Liver (tissue), 9 donors: ENCODE data around the gene ULBP3. TPM values are rescaled to one million over a fixed set of nuclear protein-coding genes. Genes with fewer than 3 reads are reported as not detected.

ENCODE experiments used
- DNase-seq: peaks from one replicate; pipeline ENCODE4 v3.0.0-alpha.2; 2017; ENCODE audit warnings: low spot score
- H3K27ac ChIP-seq, 2 donors: one replicate each; pipeline ENCODE4 v1.7.0; 2013; ENCODE audit warnings: inconsistent platforms in 2 of 2, low read length in 2 of 2, control low read depth in 1 of 2, low read depth in 1 of 2, mild to moderate bottlenecking in 1 of 2
- H3K27me3 ChIP-seq, 4 donors: one replicate each; pipeline versions ENCODE4 v1.6.1 to v1.7.0; 2013; ENCODE audit warnings: low read length in 3 of 4, inconsistent platforms in 1 of 4, mild to moderate bottlenecking in 1 of 4, moderate library complexity in 1 of 4; ENCODE audit not compliant: control insufficient read depth in 4 of 4, insufficient read depth in 4 of 4
- H3K36me3 ChIP-seq, 4 donors: one replicate each; pipeline versions ENCODE4 v1.6.1 to v1.7.0; 2013; ENCODE audit warnings: low read length in 3 of 4, mild to moderate bottlenecking in 3 of 4, low read depth in 1 of 4, moderate library complexity in 1 of 4; ENCODE audit not compliant: control insufficient read depth in 4 of 4, insufficient read depth in 3 of 4
- H3K4me1 ChIP-seq, 4 donors: one replicate each; pipeline versions ENCODE4 v1.6.1 to v1.7.0; 2013; ENCODE audit warnings: low read length in 3 of 4, mild to moderate bottlenecking in 3 of 4, moderate library complexity in 1 of 4; ENCODE audit not compliant: control insufficient read depth in 4 of 4, insufficient read depth in 4 of 4
- H3K4me3 ChIP-seq, 3 donors: one replicate each; pipeline versions ENCODE4 v1.6.1 to v1.7.0; 2013; ENCODE audit warnings: low read length in 3 of 3, control low read depth in 1 of 3, low read depth in 1 of 3, mild to moderate bottlenecking in 1 of 3
- H3K9ac ChIP-seq, 2 donors: one replicate each; pipeline ENCODE4 v1.7.0; 2013; ENCODE audit warnings: low read length in 2 of 2, mild to moderate bottlenecking in 2 of 2, moderate library complexity in 2 of 2, control low read depth in 1 of 2, low read depth in 1 of 2
- H3K9me3 ChIP-seq, 4 donors: one replicate each; pipeline versions ENCODE4 v1.6.1 to v1.7.0; 2013; ENCODE audit warnings: low read length in 3 of 4; ENCODE audit not compliant: control insufficient read depth in 4 of 4
- CTCF ChIP-seq: fragments of 150-350 bp; IDR thresholded peaks from 2 replicates; pipeline ENCODE4 v1.5.1; 2017; ENCODE audit warnings: improper control_type of control experiment, low read depth, low read length; ENCODE audit not compliant: missing input control
- EGR1 ChIP-seq, 2 donors: IDR thresholded peaks; 2 replicates each; pipeline ENCODE4 v1.6.1; 2016 to 2018; ENCODE audit warnings: antibody characterized with exemption in 2 of 2, low read depth in 2 of 2
- FOXA1 ChIP-seq: IDR thresholded peaks from 2 replicates; pipeline ENCODE4 v1.6.1; 2016; ENCODE audit warnings: antibody characterized with exemption
- FOXA2 ChIP-seq: IDR thresholded peaks from 2 replicates; pipeline ENCODE4 v1.6.1; 2016; ENCODE audit warnings: antibody characterized with exemption
- GABPA ChIP-seq, 2 donors: IDR thresholded peaks in 1 of 2; conservative IDR thresholded peaks in 1 of 2; 2 replicates each; pipeline ENCODE4 v1.6.1; 2016; ENCODE audit warnings: antibody characterized with exemption in 2 of 2, mild to moderate bottlenecking in 1 of 2, moderate library complexity in 1 of 2
- HNF4A ChIP-seq, 2 donors: conservative IDR thresholded peaks; 2 replicates each; pipeline ENCODE4 v1.6.1; 2016; ENCODE audit warnings: antibody characterized with exemption in 2 of 2, mild to moderate bottlenecking in 2 of 2
- HNF4G ChIP-seq: IDR thresholded peaks from 2 replicates; pipeline ENCODE4 v1.6.1; 2016; ENCODE audit warnings: antibody characterized with exemption
- JUND ChIP-seq, 2 donors: IDR thresholded peaks; 2 replicates each; pipeline ENCODE4 v1.6.1; 2016; ENCODE audit warnings: antibody characterized with exemption in 2 of 2
- NR2F2 ChIP-seq: IDR thresholded peaks from 2 replicates; pipeline ENCODE4 v1.6.1; 2016; ENCODE audit warnings: antibody characterized with exemption
- RAD21 ChIP-seq, 2 donors: IDR thresholded peaks; 2 replicates each; pipeline ENCODE4 v1.6.1; 2016; ENCODE audit warnings: antibody characterized with exemption in 2 of 2, mild to moderate bottlenecking in 2 of 2
- REST ChIP-seq: IDR thresholded peaks from 2 replicates; pipeline ENCODE4 v1.6.1; 2016; ENCODE audit warnings: antibody characterized with exemption, mild to moderate bottlenecking
- RXRA ChIP-seq, 2 donors: IDR thresholded peaks; 2 replicates each; pipeline ENCODE4 v1.6.1; 2017 to 2018; ENCODE audit warnings: antibody characterized with exemption in 2 of 2, mild to moderate bottlenecking in 1 of 2
- SP1 ChIP-seq: IDR thresholded peaks from 2 replicates; pipeline ENCODE4 v1.6.1; 2018; ENCODE audit warnings: antibody characterized with exemption, mild to moderate bottlenecking
- TAF1 ChIP-seq: conservative IDR thresholded peaks from 2 replicates; pipeline ENCODE4 v1.6.1; 2016; ENCODE audit warnings: antibody characterized with exemption, mild to moderate bottlenecking
- YY1 ChIP-seq: IDR thresholded peaks from 2 replicates; pipeline ENCODE4 v1.6.1; 2016; ENCODE audit warnings: antibody characterized with exemption, mild to moderate bottlenecking
- WGBS: extraction: QIAGEN DNeasy Blood & Tissue Kit; methylation state at CpG from one replicate; pipeline ENCODE4 v1.1.7; 2013; 5-methylcytosine and 5-hydroxymethylcytosine counted together
- polyA plus RNA-seq, 2 donors: library from polyadenylated mRNA; stranded (reverse) in 1 of 2; unstranded in 1 of 2; fragments of 200-250 nt in 1 of 2; fragments of >200 nt in 1 of 2; fragmentation: Nextera tagmentation in 1 of 2; extraction: Ambion mirVana in 1 of 2; gene quantifications; one replicate each; pipeline versions ENCODE4 v1.2.1 to v1.2.3, GENCODE V29; 2013 to 2015
- total RNA-seq, 2 donors: library from RNA; depleted of rRNA; stranded (reverse); fragments of >200 nt; gene quantifications; one replicate each; pipeline ENCODE4 v1.2.3, GENCODE V29; 2014
- TF ChIP-seq, protein P1 (sequence below): IDR thresholded peaks from 2 replicates; pipeline ENCODE4 v1.6.1; 2016; ENCODE audit warnings: antibody characterized with exemption
- TF ChIP-seq, protein P2 (sequence below): IDR thresholded peaks from 2 replicates; pipeline ENCODE4 v1.6.1; 2016; ENCODE audit warnings: antibody characterized with exemption
- TF ChIP-seq, protein P3 (sequence below): IDR thresholded peaks from 2 replicates; pipeline ENCODE4 v1.6.1; 2016; ENCODE audit warnings: antibody characterized with exemption
- donor health status: healthy.
- donor health status: healthy.
- donor health status: healthy.
- donor health status: healthy.
- donor health status: healthy.

The ULBP3 gene
- total and polyA plus RNA-seq, 4 donors: 0.88 to 2.3 (median 0.92) TPM; not detected in 1

- TF ChIP-seq REST: no peak
- TF ChIP-seq HNF4A (conservative IDR thresholded peaks at IDR 0.05): no peak
- TF ChIP-seq FOXA2: no peak
- no peak for TF ChIP-seq SP1
Measured at GRCh38 chr6:150070236-150070818, 1.4 kb upstream of the ULBP3 start (continued).

GRCh38 chr6:150069706-150070105 is 785 bp upstream of the ULBP3 start:
- Histone ChIP-seq H3K27me3 (no peaks in the 10 kb centered on the region), H3K9ac (no peak overlapping the region), H3K4me1 (peaks cover 0 to 7% (median 3%) of the 10 kb centered on the region in 4 donors), H3K27ac (no peak overlapping the region), H3K36me3 (no peaks in the 10 kb centered on the region), H3K9me3 (no peaks in the 10 kb centered on the region), H3K4me3 (peak overlapping the region in 2 of 3 donors; percentile 42 to 56)
- TF ChIP-seq NR2F2 (no peak), EGR1 (IDR thresholded peaks at IDR 0.05; ENCODE audit: low read depth in 2 of 2) (no peak), REST (no peak), HNF4G (no peak), RXRA (IDR thresholded peaks at IDR 0.05) (no peak), FOXA1 (no peak), CTCF (no peak), HNF4A (conservative IDR thresholded peaks at IDR 0.05) (no peak), FOXA2 (no peak), GABPA (IDR thresholded peaks at IDR 0.05 in 1 of 2, conservative IDR thresholded peaks at IDR 0.05 in 1 of 2) (no peak), YY1 (no peak), JUND (IDR thresholded peaks at IDR 0.05) (no peak), SP1 (no peak), TAF1 (no peak), RAD21 (IDR thresholded peaks at IDR 0.05) (no peak)
- TF ChIP-seq, protein P1, sequence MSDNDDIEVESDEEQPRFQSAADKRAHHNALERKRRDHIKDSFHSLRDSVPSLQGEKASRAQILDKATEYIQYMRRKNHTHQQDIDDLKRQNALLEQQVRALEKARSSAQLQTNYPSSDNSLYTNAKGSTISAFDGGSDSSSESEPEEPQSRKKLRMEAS: no peak
- TF ChIP-seq, protein P2, sequence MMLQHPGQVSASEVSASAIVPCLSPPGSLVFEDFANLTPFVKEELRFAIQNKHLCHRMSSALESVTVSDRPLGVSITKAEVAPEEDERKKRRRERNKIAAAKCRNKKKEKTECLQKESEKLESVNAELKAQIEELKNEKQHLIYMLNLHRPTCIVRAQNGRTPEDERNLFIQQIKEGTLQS: no peak
- TF ChIP-seq, protein P3, sequence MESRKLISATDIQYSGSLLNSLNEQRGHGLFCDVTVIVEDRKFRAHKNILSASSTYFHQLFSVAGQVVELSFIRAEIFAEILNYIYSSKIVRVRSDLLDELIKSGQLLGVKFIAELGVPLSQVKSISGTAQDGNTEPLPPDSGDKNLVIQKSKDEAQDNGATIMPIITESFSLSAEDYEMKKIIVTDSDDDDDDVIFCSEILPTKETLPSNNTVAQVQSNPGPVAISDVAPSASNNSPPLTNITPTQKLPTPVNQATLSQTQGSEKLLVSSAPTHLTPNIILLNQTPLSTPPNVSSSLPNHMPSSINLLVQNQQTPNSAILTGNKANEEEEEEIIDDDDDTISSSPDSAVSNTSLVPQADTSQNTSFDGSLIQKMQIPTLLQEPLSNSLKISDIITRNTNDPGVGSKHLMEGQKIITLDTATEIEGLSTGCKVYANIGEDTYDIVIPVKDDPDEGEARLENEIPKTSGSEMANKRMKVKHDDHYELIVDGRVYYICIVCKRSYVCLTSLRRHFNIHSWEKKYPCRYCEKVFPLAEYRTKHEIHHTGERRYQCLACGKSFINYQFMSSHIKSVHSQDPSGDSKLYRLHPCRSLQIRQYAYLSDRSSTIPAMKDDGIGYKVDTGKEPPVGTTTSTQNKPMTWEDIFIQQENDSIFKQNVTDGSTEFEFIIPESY: no peak
- DNase-seq: no peak
- 72% methylated on average over 11 of the region's 11 CpGs for WGBS
